ENCODE data around the gene NFKB1.
A peak's percentile ranks its signal among the peaks of the same experiment; 100 is the strongest.

The NFKB1 gene

GRCh38 chr4:102624505-102624904, 123.3 kb downstream of the NFKB1 start:
- no peak for DNase-seq (ENCODE audit: low read depth in 2 of 2)

DNA sequence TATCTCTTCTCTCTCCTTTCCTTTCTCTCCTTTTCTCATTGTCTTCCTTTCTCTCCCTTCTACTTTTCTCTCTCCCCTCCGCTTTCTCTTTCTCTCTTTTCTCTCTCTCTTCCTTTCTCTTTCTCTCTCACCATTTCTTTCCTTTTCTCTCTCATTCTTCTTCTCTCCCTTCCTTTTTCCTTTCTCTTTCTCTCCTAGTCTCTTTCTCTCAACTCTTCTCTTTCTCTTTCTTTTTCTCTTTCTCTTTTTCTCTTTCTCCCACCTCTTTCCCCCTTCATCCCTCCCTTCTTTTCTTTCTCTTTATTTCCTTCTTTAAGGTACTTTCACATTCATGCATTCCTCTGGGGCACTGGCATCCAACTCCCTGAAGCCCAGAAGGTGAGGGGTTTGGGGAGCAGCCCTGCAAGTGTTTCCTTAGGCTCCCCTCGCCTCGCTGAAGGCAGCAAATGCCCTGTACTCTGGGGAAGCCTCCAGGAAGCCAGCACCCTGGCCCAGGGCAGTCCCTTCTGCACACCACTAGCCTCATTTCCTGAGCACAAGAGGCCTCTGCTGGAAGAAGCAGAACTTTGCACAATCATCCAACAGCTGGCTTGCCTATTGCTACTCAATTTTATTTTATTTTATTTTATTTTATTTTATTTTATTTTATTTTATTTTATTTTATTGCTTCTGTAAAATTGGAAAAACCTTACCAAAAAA, 124.2 kb downstream of the NFKB1 start:
- DNase-seq (ENCODE audit: low read depth in 2 of 2) = peak; percentile 42 to 54

GRCh38 chr4:102627831-102628523, 126.8 kb downstream of the NFKB1 start:
- DNase-seq (ENCODE audit: low read depth in 2 of 2) = peak in 1 of 2 donors; percentile 28

DNA sequence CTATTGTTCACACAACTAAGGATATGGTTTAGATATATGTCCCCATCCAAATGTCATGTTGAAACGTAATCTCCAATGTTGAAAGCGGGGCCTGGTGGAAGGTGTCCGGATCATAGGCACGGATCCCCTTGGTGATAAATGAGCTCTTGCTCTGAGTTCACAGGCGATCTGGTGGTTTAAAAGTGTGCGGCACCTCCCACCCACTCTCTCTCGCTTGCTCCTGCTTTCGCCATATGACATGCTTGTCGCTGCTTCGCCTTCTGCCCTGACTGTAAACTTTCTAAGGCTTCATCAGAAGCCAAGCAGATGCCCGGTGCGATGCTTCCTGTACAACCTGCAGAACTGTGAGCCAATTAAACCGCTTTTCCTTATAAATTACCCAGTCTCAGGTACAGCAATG, 128.5 kb downstream of the NFKB1 start:
- no peak for DNase-seq (ENCODE audit: low read depth in 2 of 2)

- DNase-seq (ENCODE audit: low read depth in 2 of 2) = no peak
Measured at GRCh38 chr4:102631616-102632015, 130.5 kb downstream of the NFKB1 start.

DNA sequence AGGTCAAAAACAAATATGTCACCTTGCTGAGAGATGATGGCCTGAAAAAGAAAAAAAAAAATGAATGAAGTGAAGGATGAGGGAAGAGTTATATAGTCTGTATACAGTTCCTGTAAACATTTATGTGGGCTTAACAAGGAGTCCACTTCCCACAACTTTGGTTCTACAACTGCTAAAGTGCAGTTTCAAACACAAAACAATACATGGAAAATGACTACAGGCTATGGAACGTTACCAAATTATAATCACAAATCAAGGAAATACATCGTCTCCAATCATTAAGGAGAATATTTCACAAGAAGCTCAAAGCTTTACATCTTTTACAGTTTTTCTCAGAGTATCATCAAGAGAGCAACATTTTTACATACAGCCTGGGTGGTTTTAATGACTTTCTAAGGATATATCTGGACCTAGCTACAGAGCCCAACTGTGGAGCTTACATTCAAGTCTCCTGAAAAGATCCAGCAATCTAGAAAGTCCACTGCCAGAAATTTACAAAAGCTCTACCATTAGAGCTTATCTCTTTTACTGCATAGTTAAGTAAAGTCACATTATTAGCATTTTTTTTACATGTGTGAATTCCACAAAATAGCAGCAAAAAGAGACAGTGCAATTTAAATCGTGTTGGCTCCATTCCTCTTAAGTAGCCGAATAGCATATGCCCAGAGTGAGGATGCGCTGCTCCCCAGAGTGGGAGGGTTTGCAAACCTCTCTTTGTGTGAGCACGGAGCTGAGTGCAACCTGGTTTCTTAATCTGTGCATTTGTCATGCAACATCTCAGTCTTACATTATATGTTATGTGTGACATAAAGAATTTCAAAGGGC, 131.3 kb downstream of the NFKB1 start:
- DNase-seq (ENCODE audit: low read depth in 2 of 2) = no peak

GRCh38 chr4:102633100-102633499, 131.9 kb downstream of the NFKB1 start:
- no peak for DNase-seq (ENCODE audit: low read depth in 2 of 2)

- DNase-seq (ENCODE audit: low read depth in 2 of 2) = no peak
Measured at GRCh38 chr4:102637391-102637790, 136.2 kb downstream of the NFKB1 start.

DNA sequence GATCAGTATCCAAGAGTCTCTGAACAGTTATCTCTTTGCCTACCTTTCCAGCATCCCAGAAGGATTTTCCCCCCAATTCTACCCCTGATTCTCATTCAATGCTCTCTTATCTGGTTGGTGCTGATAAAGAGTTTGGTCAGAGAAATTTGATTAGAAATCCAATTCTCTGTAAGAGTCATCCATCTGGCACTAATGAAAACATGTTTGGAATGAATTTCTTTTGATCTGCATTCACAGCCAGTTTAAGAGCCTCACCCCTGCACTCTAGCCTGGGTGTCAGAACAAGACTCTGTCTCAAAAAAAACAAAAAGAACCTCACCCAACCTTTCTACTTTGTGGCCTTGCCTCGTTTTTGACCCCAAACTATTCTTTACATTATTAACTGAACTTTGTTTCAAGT, 137.5 kb downstream of the NFKB1 start:
- DNase-seq (ENCODE audit: low read depth in 2 of 2) = no peak

DNA sequence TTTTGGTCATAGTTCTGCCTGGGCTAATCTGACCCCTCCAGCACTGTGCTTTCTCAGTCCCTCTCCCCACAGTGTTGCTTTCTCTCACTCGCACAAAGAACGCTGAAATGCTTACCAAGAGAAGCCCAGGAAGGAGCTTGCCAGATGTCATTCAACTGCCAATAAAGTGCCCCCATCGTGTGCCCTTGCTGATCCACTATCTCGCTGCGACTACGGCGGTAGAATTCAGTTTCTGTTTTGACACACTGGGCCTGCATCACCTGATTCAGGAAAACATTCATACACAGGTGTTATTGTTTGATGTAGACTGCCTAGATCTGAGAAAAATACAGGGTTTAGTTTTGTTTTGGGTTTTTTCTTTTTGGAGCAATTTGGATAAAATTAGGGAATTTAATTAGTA, 138.4 kb downstream of the NFKB1 start:
- DNase-seq (ENCODE audit: low read depth in 2 of 2) = no peak

- no peak for DNase-seq (ENCODE audit: low read depth in 2 of 2)
Measured at GRCh38 chr4:102640669-102641068, 139.5 kb downstream of the NFKB1 start.

GRCh38 chr4:102641793-102642192, 140.6 kb downstream of the NFKB1 start:
- no peak for DNase-seq (ENCODE audit: low read depth in 2 of 2)

DNA sequence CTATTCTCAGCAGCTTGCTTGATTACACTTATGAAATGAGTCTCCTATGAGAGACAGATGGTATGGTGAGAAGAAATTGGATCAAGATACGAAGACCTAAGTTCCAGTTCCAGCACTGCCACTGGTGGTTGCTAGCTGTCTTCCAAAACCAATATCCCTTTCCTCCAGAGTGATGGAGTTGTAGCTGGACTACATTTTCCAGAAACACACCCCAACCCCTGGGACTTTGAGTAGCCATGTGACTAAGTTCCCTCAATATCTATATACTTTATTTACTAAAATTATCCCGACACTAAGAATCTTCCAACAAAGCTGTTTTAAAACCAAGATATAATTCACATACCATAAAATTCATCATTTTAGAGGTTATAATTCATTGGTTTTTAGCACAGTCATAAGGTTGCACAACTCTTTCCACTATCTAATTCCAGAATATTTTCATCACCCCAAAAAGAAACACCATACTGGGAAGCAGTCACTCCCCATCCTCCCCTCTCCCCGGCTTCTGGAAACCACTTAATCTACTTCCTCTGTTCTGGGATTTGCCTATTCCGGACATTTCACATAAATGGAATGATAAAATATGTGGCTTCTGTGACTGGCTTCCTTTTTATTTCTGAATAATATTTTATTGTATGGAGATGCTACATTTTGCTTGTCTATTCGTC, 141.6 kb downstream of the NFKB1 start:
- no peak for DNase-seq (ENCODE audit: low read depth in 2 of 2)

GRCh38 chr4:102647117-102647516, 146.0 kb downstream of the NFKB1 start:
- DNase-seq (ENCODE audit: low read depth in 2 of 2) = no peak

GRCh38 chr4:102657206-102657605, 156.0 kb downstream of the NFKB1 start:
- DNase-seq (ENCODE audit: low read depth in 2 of 2) = no peak

DNA sequence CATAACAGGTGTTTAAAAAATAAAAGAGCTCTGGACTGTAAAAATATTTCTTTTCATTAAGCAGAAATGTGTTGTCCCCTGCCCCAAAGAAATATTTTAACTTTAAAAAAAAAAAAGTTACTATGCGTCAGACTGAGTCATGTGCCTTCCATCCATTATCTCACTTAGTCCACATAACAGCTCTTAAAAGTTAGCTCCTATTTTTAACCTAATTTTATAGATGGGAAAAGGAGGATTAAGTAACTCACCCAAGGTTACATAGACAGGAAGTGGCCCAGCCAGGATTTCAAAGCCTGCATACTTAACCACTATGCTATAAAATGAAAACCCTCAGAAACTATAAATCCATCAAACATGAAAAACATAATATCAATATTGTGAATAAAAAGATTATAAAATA, 161.9 kb downstream of the NFKB1 start:
- DNase-seq (ENCODE audit: low read depth in 2 of 2) = no peak

DNA sequence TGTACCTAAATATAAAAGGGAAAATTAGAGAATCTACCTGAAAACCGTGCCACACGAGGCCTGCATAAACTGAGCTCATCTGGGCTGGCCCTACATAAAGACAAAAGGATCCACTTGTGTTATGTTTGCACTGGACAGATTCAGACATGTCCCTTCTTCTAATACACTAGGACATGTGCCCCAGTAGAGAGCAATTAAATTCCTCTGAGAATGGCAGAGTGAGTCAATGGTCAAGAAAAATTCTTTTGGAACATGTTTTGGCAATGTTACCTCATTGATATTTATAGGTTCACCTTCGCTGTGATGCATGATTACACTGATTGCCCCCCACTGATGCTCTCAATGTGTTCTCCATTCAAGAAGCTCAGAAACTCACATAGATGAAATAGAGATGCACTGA, 164.4 kb downstream of the NFKB1 start:
- no peak for DNase-seq (ENCODE audit: low read depth in 2 of 2)

Data from stimulated activated CD4-positive, alpha-beta T cell treated with anti-CD3 and anti-CD28 coated beads, Interleukin-4, amount 100 ng/mL, for 48 hours (primary cell).